ENCODE results near the gene GRAMD1A. TPM values are rescaled to one million over a fixed set of nuclear protein-coding genes. Genes with fewer than 3 reads are reported as not detected.

Gene GRAMD1A
- total and polyA plus RNA-seq, 9 of the 15 experiments (the other 6 are each of a cell fraction or from before 2014, with no cell fraction given) = 1.4 to 63.8 (median 38.5) TPM

DNA sequence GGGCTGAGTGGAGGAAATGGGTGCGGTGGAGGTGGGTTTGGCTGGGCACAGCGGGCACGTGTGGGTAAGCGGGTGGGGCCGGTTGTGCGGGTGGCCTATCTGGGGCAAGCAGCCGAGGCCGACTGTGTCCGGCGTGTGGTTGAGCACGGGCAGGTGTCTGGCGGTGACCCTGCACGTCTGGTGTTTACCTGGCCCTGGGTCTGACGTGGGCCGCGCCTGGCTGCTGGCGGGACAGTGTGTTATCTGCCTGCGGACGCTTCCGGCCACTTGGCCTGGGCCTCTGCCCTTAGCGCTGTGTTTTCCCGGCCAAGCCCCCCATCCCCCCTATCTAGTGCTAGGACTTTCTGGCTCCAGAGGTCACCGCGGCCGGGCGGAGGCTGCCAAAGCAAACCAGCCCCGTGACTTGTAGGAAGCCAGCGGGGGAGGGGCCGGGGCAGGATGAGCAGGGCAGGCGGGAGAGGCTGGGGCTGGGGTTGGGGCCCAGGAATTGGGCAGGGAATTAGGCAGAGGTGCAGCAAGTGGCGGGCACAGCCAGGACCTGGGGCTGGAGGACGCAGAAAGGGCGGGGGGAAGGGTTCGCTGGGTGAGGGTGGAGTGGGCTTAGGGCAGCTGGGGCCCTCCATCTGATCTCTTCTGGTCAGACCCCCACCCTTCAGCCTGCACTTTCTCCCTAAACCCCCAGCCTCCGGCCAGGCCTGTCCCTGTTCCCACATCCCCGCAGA is 40.9 kb downstream of the GRAMD1A start (continued):
- TF ChIP-seq, protein P1, sequence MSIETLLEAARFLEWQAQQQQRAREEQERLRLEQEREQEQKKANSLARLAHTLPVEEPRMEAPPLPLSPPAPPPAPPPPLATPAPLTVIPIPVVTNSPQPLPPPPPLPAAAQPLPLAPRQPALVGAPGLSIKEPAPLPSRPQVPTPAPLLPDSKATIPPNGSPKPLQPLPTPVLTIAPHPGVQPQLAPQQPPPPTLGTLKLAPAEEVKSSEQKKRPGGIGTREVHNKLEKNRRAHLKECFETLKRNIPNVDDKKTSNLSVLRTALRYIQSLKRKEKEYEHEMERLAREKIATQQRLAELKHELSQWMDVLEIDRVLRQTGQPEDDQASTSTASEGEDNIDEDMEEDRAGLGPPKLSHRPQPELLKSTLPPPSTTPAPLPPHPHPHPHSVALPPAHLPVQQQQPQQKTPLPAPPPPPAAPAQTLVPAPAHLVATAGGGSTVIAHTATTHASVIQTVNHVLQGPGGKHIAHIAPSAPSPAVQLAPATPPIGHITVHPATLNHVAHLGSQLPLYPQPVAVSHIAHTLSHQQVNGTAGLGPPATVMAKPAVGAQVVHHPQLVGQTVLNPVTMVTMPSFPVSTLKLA (conservative IDR thresholded peaks at IDR 0.05) = peak in 1 of 2 experiments; percentile 81; a peak in 2 of 4 replicates
- TF ChIP-seq NFE2L1 (tag; IDR thresholded peaks at IDR 0.05; ENCODE audit: borderline replicate concordance, low read depth) (no peak), CHD2 (IDR thresholded peaks at IDR 0.05; ENCODE audit: low read depth, low read length) (peak; percentile 56; the same call in 1 of the 2 replicates), PYGO2 (tag; IDR thresholded peaks at IDR 0.05) (no peak), GTF2A2 (tag; IDR thresholded peaks at IDR 0.05) (no peak), PHF8 (IDR thresholded peaks at IDR 0.05; ENCODE audit: borderline replicate concordance, low read length) (no peak; the same call in 1 of the 2 replicates), CEBPG (CRISPR knock-in tag; IDR thresholded peaks at IDR 0.05) (no peak), CEBPG (tag; conservative IDR thresholded peaks at IDR 0.05 in 1 of 2, IDR thresholded peaks at IDR 0.05 in 1 of 2) (no peak), L3MBTL2 (IDR thresholded peaks at IDR 0.05) (peak; percentile 73), FOXP4 (CRISPR knock-in tag; IDR thresholded peaks at IDR 0.05; ENCODE audit: borderline replicate concordance) (no peak), RBM15 (IDR thresholded peaks at IDR 0.05; ENCODE audit: insufficient read depth, low read length) (no peak), AFF4 (CRISPR knock-in tag; IDR thresholded peaks at IDR 0.05) (peak; percentile 54; the same call in 1 of the 2 replicates), KLF13 (tag; IDR thresholded peaks at IDR 0.05; ENCODE audit: borderline replicate concordance, low read depth) (no peak), ATF1 (CRISPR knock-in tag; IDR thresholded peaks at IDR 0.05) (no peak), ATF1 (tag; IDR thresholded peaks at IDR 0.05) (peak; percentile 82), MAZ (CRISPR knock-in tag; conservative IDR thresholded peaks at IDR 0.05 in 1 of 2, IDR thresholded peaks at IDR 0.05 in 1 of 2) (peak; percentile 75 to 81; a peak in 3 of 4 replicates), TARDBP (IDR thresholded peaks at IDR 0.05) (peak; percentile 91), RBFOX2 (IDR thresholded peaks at IDR 0.05; ENCODE audit: low read depth, low read length) (peak; percentile 74)
